Measurements from ENCODE around the gene CACNA1D. TPM values are rescaled to one million over a fixed set of nuclear protein-coding genes. Genes with fewer than 3 reads are reported as not detected.

Gene CACNA1D
- total RNA-seq, 1 experiment from 2014 or later: 1.1 TPM

- TF ChIP-seq ZBTB33 (IDR thresholded peaks at IDR 0.05; ENCODE audit: extremely low read depth, insufficient replicate concordance, low read length) (no peak), CTCF (IDR thresholded peaks at IDR 0.05 in 2 of 3, conservative IDR thresholded peaks at IDR 0.05 in 1 of 3; ENCODE audit: borderline replicate concordance in 1 of 3, insufficient read depth in 1 of 3, low read depth in 2 of 3, low read length in 2 of 3) (no peak), POLR2A (IDR thresholded peaks at IDR 0.05; ENCODE audit: borderline replicate concordance, extremely low read depth, insufficient read depth, insufficient read length) (no peak), CEBPB (IDR thresholded peaks at IDR 0.05; ENCODE audit: low read depth) (no peak), EZH2phosphoT487 (IDR thresholded peaks at IDR 0.05; ENCODE audit: borderline replicate concordance) (no peak)
Measured at GRCh38 chr3:53651927-53652326, 157.5 kb downstream of the CACNA1D start (continued).

DNA sequence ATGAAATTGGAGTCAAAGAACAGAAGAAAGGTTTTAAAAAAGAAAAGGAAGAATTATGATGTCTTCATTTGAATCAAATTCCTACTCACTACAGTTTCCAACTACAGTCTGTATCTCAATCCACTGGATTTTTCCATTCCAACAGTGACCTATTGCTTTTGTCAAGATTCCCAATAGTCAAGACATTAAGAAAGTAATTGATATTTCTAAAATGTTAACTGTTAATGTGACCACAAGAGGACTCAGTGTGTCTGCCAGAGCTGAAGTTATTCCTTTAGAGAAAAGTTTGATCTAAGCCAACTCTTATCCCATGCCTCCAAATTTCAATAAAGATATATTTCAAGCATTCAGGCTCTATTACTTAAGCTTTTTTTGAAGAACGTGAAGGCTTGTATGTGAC, 163.2 kb downstream of the CACNA1D start:
- CTCF ChIA-PET: no interaction called here
- H4K20me1 ChIP-seq (ENCODE audit: insufficient read depth): no peaks in the 10 kb centered on the region
- H3K9ac ChIP-seq (ENCODE audit: low read length): no peak overlapping the region
- POLR2A ChIA-PET: no interaction called here
- no peak overlapping the region for H3K27ac ChIP-seq (ENCODE audit: low read depth, low read length)
- no peak for ATAC-seq
- RAD21 ChIA-PET (ENCODE audit: low non-redundant PET in 1 of 2, low total read pairs in 2 of 2, uncharacterized antibody in 2 of 2, unreplicated experiment in 2 of 2): no interaction called here
- no peaks in the 10 kb centered on the region for H3K27me3 ChIP-seq (ENCODE audit: insufficient read depth, low read length)
- no peaks in the 10 kb centered on the region for H3K4me1 ChIP-seq (ENCODE audit: control insufficient read depth in 1 of 2, insufficient read depth in 2 of 2, low read length in 2 of 2)
- H3K9me3 ChIP-seq (ENCODE audit: control insufficient read depth in 1 of 2, insufficient read depth in 1 of 2, low read depth in 1 of 2, low read length in 2 of 2): no peaks in the 10 kb centered on the region; a peak in 1 of 4 replicates
- BruUV-seq (replicated peaks): no TSS peak
- H2AFZ ChIP-seq (ENCODE audit: low read depth, low read length, poor library complexity, severe bottlenecking): no peak overlapping the region
- no peak overlapping the region for H3K4me3 ChIP-seq (replicated peaks in 1 of 2; ENCODE audit: low read depth in 1 of 2, low read length in 2 of 2)
- intact Hi-C loops (cut with micrococcal nuclease): no loop called here
- H3K9me2 ChIP-seq (ENCODE audit: insufficient read depth): no peaks in the 10 kb centered on the region
- no peak overlapping the region for H3K4me2 ChIP-seq (ENCODE audit: low read length)
- no peaks in the 10 kb centered on the region for H3K36me3 ChIP-seq (ENCODE audit: control insufficient read depth in 1 of 2, insufficient read depth in 2 of 2, low read length in 2 of 2)
- H3K79me2 ChIP-seq (ENCODE audit: insufficient read depth, low read length): no peaks in the 10 kb centered on the region
- no peak for DNase-seq (ENCODE audit: low read depth, low spot score)
- TF ChIP-seq SP1 (IDR thresholded peaks at IDR 0.05; ENCODE audit: low read depth) (no peak), SRF (IDR thresholded peaks at IDR 0.05; ENCODE audit: low read depth) (no peak), POLR2A (IDR thresholded peaks at IDR 0.05; ENCODE audit: borderline replicate concordance, extremely low read depth, insufficient read depth, insufficient read length) (no peak), JUND (IDR thresholded peaks at IDR 0.05) (no peak), ZNF274 (IDR thresholded peaks at IDR 0.05; ENCODE audit: low read depth, low read length) (no peak), POLR2AphosphoS5 (IDR thresholded peaks at IDR 0.05; ENCODE audit: low read depth, low read length) (no peak), FOSL1 (IDR thresholded peaks at IDR 0.05; ENCODE audit: low read depth) (no peak), EZH2 (IDR thresholded peaks at IDR 0.05) (no peak), RAD21 (IDR thresholded peaks at IDR 0.05; ENCODE audit: low read depth) (no peak), CTCF (IDR thresholded peaks at IDR 0.05 in 2 of 3, conservative IDR thresholded peaks at IDR 0.05 in 1 of 3; ENCODE audit: borderline replicate concordance in 1 of 3, insufficient read depth in 1 of 3, low read depth in 2 of 3, low read length in 2 of 3) (no peak), REST (IDR thresholded peaks at IDR 0.05; ENCODE audit: low read depth) (no peak), SIN3A (IDR thresholded peaks at IDR 0.05; ENCODE audit: low read depth) (no peak)
- TF ChIP-seq, protein P1, sequence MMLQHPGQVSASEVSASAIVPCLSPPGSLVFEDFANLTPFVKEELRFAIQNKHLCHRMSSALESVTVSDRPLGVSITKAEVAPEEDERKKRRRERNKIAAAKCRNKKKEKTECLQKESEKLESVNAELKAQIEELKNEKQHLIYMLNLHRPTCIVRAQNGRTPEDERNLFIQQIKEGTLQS (IDR thresholded peaks at IDR 0.05): no peak

Data from HCT116 (cell line).